CD14-positive monocyte (primary cell): ENCODE data around the gene CHN2. TPM values are rescaled to one million over a fixed set of nuclear protein-coding genes. Genes with fewer than 3 reads are reported as not detected.

ENCODE experiments used
- DNase-seq, 3 donors: peaks; one replicate each; pipeline ENCODE4 v3.0.0-alpha.2; 2011 to 2022
- H2AFZ ChIP-seq: 2 replicates; pipeline ENCODE4 v1.6.0; 2012; ENCODE audit warnings: mild to moderate bottlenecking, low read depth, low read length, inconsistent platforms; ENCODE audit not compliant: insufficient read depth, poor library complexity, severe bottlenecking
- H3K27ac ChIP-seq, 2 donors: 1 replicate in 1 of 2; 2 replicates in 1 of 2; pipeline ENCODE4 v1.5.1; 2012 to 2013; ENCODE audit warnings: low read length in 2 of 2, control low read depth in 1 of 2, inconsistent platforms in 1 of 2, low read depth in 1 of 2, mild to moderate bottlenecking in 1 of 2
- H3K27me3 ChIP-seq, 2 donors: one replicate each; pipeline versions ENCODE4 v1.6.0 to v1.6.1; 2011 to 2013; ENCODE audit warnings: low read length in 2 of 2; ENCODE audit not compliant: control insufficient read depth in 2 of 2, insufficient read depth in 2 of 2
- H3K36me3 ChIP-seq, 2 donors: replicated peaks in 1 of 2; 1 replicate in 1 of 2; 2 replicates in 1 of 2; pipeline versions ENCODE4 v1.5.1 to v1.6.1; 2012 to 2013; ENCODE audit warnings: low read length in 2 of 2, control low read depth in 1 of 2, inconsistent platforms in 1 of 2, mild to moderate bottlenecking in 1 of 2; ENCODE audit not compliant: insufficient read depth in 2 of 2, control insufficient read depth in 1 of 2
- H3K4me1 ChIP-seq, 2 donors: 1 replicate in 1 of 2; 2 replicates in 1 of 2; pipeline versions ENCODE4 v1.5.1 to v1.6.1; 2012 to 2013; ENCODE audit warnings: low read length in 2 of 2, control low read depth in 1 of 2, inconsistent platforms in 1 of 2, mild to moderate bottlenecking in 1 of 2, moderate library complexity in 1 of 2; ENCODE audit not compliant: insufficient read depth in 2 of 2, control insufficient read depth in 1 of 2
- H3K4me2 ChIP-seq: replicated peaks from 2 replicates; pipeline ENCODE3; 2012; ENCODE audit warnings: low read length, moderate library complexity, mild to moderate bottlenecking; ENCODE audit not compliant: poor library complexity, severe bottlenecking; ENCODE audit errors: extremely low read depth
- H3K4me3 ChIP-seq, 3 experiments: fragments of 200-600 bp in 1 of 3; sonication (generic) in 1 of 3; replicated peaks in 1 of 3; 1 replicate in 2 of 3; 2 replicates in 1 of 3; pipeline ENCODE4 v1.5.1; 2011 to 2013; ENCODE audit warnings: low read length in 3 of 3, mild to moderate bottlenecking in 3 of 3, control low read depth in 2 of 3, low read depth in 2 of 3, inconsistent platforms in 1 of 3, moderate library complexity in 1 of 3
- H3K79me2 ChIP-seq: 2 replicates; pipeline ENCODE4 v1.6.0; 2012; ENCODE audit warnings: mild to moderate bottlenecking, control low read depth, inconsistent platforms, low read length, moderate library complexity; ENCODE audit not compliant: insufficient read depth
- H3K9ac ChIP-seq: 2 replicates; pipeline ENCODE4 v1.6.0; 2017; ENCODE audit warnings: low read length, mild to moderate bottlenecking; ENCODE audit not compliant: insufficient read depth, poor library complexity, severe bottlenecking
- H3K9me3 ChIP-seq, 2 donors: replicated peaks in 1 of 2; 1 replicate in 1 of 2; 2 replicates in 1 of 2; pipeline versions ENCODE4 v1.5.1 to v1.6.1; 2012 to 2013; ENCODE audit warnings: low read length in 2 of 2, control low read depth in 1 of 2; ENCODE audit not compliant: control insufficient read depth in 1 of 2, insufficient read depth in 1 of 2
- H4K20me1 ChIP-seq: 2 replicates; pipeline ENCODE4 v1.6.0; 2012; ENCODE audit warnings: mild to moderate bottlenecking, low read length, control low read depth, moderate library complexity; ENCODE audit not compliant: insufficient read depth
- H3K27ac Mint-ChIP-seq, 7 donors: one replicate each; pipeline ENCODE4 v1.8.0; 2020; ENCODE audit warnings: mild to moderate bottlenecking in 7 of 7, mixed read lengths in 7 of 7, moderate library complexity in 6 of 7, inconsistent platforms in 2 of 7
- H3K27me3 Mint-ChIP-seq, 3 donors: one replicate each; pipeline ENCODE4 v1.8.0; 2021 to 2022; ENCODE audit warnings: low read depth in 3 of 3, mild to moderate bottlenecking in 3 of 3, mixed read lengths in 3 of 3, moderate library complexity in 3 of 3, inconsistent platforms in 1 of 3
- H3K36me3 Mint-ChIP-seq, 2 donors: one replicate each; pipeline ENCODE4 v1.8.0; 2020; ENCODE audit warnings: mixed read lengths in 2 of 2, inconsistent platforms in 1 of 2, mild to moderate bottlenecking in 1 of 2
- H3K4me1 Mint-ChIP-seq: one replicate; pipeline ENCODE4 v1.8.0; 2020; ENCODE audit warnings: mild to moderate bottlenecking, mixed read lengths
- H3K4me3 Mint-ChIP-seq, 2 donors: one replicate each; pipeline ENCODE4 v1.8.0; 2020; ENCODE audit warnings: mild to moderate bottlenecking in 2 of 2, mixed read lengths in 2 of 2, moderate library complexity in 1 of 2
- H3K9me3 Mint-ChIP-seq, 7 donors: one replicate each; pipeline ENCODE4 v1.8.0; 2020 to 2022; ENCODE audit warnings: mixed read lengths in 7 of 7, mild to moderate bottlenecking in 6 of 7, moderate library complexity in 6 of 7, inconsistent platforms in 2 of 7
- WGBS: methylation state at CpG from one replicate; pipeline ENCODE4 v1.1.5; 2013; ENCODE audit warnings: missing lambda C conversion rate; ENCODE audit not compliant: insufficient coverage; 5-methylcytosine and 5-hydroxymethylcytosine counted together
- intact Hi-C, 2 donors: fragments of 100-400 bp; cut with micrococcal nuclease; formaldehyde crosslinking; loops; one replicate each; pipeline versions ENCODE4 v1.15.0 to v1.15.1; 2023
- polyA plus RNA-seq, 3 donors: library from polyadenylated mRNA; depleted of rRNA in 1 of 3; unstranded in 2 of 3; stranded (reverse) in 1 of 3; fragments of 300-500 nt in 2 of 3; fragments of >200 nt in 1 of 3; fragmentation: Illumina TruSeq in 2 of 3; gene quantifications; 1 replicate in 2 of 3; 2 replicates in 1 of 3; pipeline ENCODE4 v1.2.3, GENCODE V29; 2012 to 2021
- TF ChIP-seq, protein P1 (sequence below): fragments of 200-600 bp; IDR thresholded peaks from one replicate; pipeline ENCODE4 v1.8.0; 2022; ENCODE audit warnings: antibody characterized with exemption, mild to moderate bottlenecking

The CHN2 gene
- polyA plus RNA-seq, 3 donors, result 26.6 to 66.5 (median 44.8) TPM

DNA sequence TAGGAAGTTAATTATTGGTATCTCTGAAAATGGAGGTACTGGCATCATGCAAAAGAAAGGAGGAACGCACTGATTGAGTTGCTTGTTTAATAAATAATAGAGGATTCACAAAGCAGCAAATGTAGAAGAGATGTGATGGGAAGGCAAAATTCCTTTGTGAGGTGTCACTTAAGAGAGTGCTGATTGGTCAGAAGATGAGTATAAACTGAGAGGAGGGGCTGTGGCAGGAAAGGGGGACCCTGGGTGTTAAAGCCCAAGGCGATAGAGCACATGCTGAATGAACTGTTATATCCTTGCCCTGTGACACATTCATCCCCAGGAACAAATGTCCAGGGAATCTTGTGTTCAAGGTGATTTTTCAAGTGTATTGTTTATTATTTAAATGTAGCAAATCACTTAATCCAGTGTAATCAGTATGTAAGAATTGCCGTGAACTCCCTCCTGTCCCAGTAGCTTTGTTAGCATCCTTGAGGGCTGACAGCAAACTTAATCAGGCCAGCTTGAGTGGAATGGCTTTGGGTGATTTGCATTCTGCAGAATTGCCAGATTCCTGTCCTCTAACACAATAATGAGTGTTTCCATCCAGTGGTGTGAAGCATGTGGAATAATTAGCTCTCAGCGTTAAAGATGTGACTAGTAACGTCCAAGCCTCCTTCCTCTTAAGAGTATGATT is 111.9 kb downstream of the CHN2 start:
- Histone ChIP-seq H2AFZ (no peak overlapping the region), H3K27ac (no peak overlapping the region), H3K79me2 (no peaks in the 10 kb centered on the region), H3K9me3 (peaks cover 0 to 4% of the 10 kb centered on the region in 2 donors), H3K4me2 (no peak overlapping the region), H4K20me1 (peaks cover 76% of the 10 kb centered on the region), H3K27me3 (no peaks in the 10 kb centered on the region), H3K4me1 (peaks cover 8 to 10% of the 10 kb centered on the region in 2 donors), H3K36me3 (no peaks in the 10 kb centered on the region), H3K9ac (no peak overlapping the region), H3K4me3 (no peak overlapping the region)
- Mint-ChIP-seq H3K27me3 (peaks cover 0 to 5% (median 1%) of the 10 kb centered on the region in 3 donors), H3K4me1 (peaks cover 12% of the 10 kb centered on the region), H3K4me3 (no peak overlapping the region), H3K36me3 (peaks cover 13 to 19% of the 10 kb centered on the region in 2 donors), H3K9me3 (peaks cover 0 to 8% (median 3%) of the 10 kb centered on the region in 7 donors), H3K27ac (no peak overlapping the region)
- TF ChIP-seq, protein P1, sequence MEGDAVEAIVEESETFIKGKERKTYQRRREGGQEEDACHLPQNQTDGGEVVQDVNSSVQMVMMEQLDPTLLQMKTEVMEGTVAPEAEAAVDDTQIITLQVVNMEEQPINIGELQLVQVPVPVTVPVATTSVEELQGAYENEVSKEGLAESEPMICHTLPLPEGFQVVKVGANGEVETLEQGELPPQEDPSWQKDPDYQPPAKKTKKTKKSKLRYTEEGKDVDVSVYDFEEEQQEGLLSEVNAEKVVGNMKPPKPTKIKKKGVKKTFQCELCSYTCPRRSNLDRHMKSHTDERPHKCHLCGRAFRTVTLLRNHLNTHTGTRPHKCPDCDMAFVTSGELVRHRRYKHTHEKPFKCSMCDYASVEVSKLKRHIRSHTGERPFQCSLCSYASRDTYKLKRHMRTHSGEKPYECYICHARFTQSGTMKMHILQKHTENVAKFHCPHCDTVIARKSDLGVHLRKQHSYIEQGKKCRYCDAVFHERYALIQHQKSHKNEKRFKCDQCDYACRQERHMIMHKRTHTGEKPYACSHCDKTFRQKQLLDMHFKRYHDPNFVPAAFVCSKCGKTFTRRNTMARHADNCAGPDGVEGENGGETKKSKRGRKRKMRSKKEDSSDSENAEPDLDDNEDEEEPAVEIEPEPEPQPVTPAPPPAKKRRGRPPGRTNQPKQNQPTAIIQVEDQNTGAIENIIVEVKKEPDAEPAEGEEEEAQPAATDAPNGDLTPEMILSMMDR, result no peak
- DNase-seq, result no peak
- intact Hi-C loops, result no loop called here
- 100% methylated on average over 2 of the region's 5 CpGs for WGBS

DNA sequence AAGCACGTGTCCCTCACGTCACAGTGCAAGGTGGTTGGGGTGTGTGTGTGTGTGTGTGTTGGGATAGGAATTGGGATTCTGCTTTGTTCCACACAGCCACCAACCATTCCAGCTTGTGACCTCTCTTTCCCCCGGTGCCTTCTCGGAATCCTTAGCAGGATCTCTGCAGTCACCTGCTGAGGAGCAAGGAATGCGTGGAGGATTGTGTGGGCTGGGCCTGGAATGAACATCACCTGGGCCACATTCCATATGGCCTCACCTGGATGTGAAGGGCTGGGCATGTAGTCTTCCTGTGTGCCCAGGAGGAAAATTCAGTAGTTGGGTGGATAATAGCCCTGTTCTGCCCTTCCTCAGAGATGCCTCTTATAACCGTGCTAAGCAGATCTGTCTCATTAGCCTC is 113.8 kb downstream of the CHN2 start:
- Mint-ChIP-seq H3K4me1 (no peaks in the 10 kb centered on the region), H3K4me3 (no peak overlapping the region), H3K27ac (no peak overlapping the region), H3K36me3 (peaks cover 13 to 22% of the 10 kb centered on the region in 2 donors), H3K9me3 (peaks cover 0 to 6% (median 3%) of the 10 kb centered on the region in 7 donors), H3K27me3 (peaks cover 0 to 7% (median 1%) of the 10 kb centered on the region in 3 donors)
- no peaks in the 10 kb centered on the region for H3K4me1 ChIP-seq
- TF ChIP-seq, protein P1, result no peak
- no CpG with 5 or more reads among the region's 6 CpGs for WGBS
- H3K9ac ChIP-seq, result no peak overlapping the region
- peaks cover 65% of the 10 kb centered on the region for H4K20me1 ChIP-seq
- no peak overlapping the region for H3K4me3 ChIP-seq
- no peaks in the 10 kb centered on the region for H3K27me3 ChIP-seq
- H3K4me2 ChIP-seq, result no peak overlapping the region
- no peak for DNase-seq
- intact Hi-C loops, result no loop called here
- H3K27ac ChIP-seq, result no peak overlapping the region
- H2AFZ ChIP-seq, result no peak overlapping the region
- peaks cover 0 to 4% of the 10 kb centered on the region in 2 donors for H3K9me3 ChIP-seq
- H3K36me3 ChIP-seq, result no peaks in the 10 kb centered on the region
- H3K79me2 ChIP-seq, result no peaks in the 10 kb centered on the region
